ENCODE data around the gene GSTA5.
"Not testable (repeated sequence)": the region's sequence is repeated elsewhere in the genome, so short reads cannot be mapped to it uniquely, and the experiment has no call there.

GSTA5 gene

GRCh38 chr6:52801188-52801841 lies 39.3 kb downstream of the GSTA5 start:
- DNase-seq (ENCODE audit: low spot score in 2 of 2) (no peak), ATAC-seq (replicated peaks; ENCODE audit: extremely low read depth, poor library complexity, severe bottlenecking) (no peak)
- Mint-ChIP-seq H3K9me3 (no peaks in the 10 kb centered on the region), H3K36me3 (ENCODE audit: insufficient read depth) (no peaks in the 10 kb centered on the region), H3K27me3 (peaks cover 80% of the 10 kb centered on the region), H3K4me1 (no peaks in the 10 kb centered on the region), H3K4me3 (no peak overlapping the region), H3K27ac (ENCODE audit: low read depth) (no peak overlapping the region)

- peaks cover 74% of the 10 kb centered on the region for H3K27me3 Mint-ChIP-seq
- not testable (repeated sequence) for H3K4me1 Mint-ChIP-seq; H3K27ac Mint-ChIP-seq (ENCODE audit: low read depth); H3K4me3 Mint-ChIP-seq; ATAC-seq (replicated peaks; ENCODE audit: extremely low read depth, poor library complexity, severe bottlenecking); H3K36me3 Mint-ChIP-seq (ENCODE audit: insufficient read depth); DNase-seq (ENCODE audit: low spot score in 2 of 2); H3K9me3 Mint-ChIP-seq
These were observed 41.3 kb downstream of the GSTA5 start for GRCh38 chr6:52799272-52799671.

DNA sequence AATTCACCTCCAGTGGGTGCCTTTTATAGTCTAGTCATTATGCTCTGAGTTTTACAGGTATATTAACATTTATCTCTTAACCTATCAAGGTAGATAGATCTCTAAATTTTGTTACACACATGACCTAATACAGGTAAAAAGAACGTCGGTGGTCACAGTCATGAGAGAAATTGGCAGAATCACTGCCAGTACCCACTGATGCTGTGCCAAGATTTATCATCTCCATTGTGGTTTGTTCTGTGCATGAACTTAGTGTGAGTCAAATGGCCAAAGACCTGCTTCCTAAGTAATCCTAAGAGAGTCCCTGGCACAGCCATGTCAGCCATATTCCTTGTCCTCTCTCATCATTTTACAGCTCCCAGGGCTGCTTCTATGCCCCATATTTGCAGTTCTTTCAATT lies 46.2 kb downstream of the GSTA5 start:
- not testable (repeated sequence) for H3K27ac Mint-ChIP-seq (ENCODE audit: low read depth); H3K36me3 Mint-ChIP-seq (ENCODE audit: insufficient read depth); H3K9me3 Mint-ChIP-seq; ATAC-seq (replicated peaks; ENCODE audit: extremely low read depth, poor library complexity, severe bottlenecking); H3K4me3 Mint-ChIP-seq; H3K4me1 Mint-ChIP-seq; DNase-seq (ENCODE audit: low spot score in 2 of 2)
- peaks cover 57% of the 10 kb centered on the region for H3K27me3 Mint-ChIP-seq

DNA sequence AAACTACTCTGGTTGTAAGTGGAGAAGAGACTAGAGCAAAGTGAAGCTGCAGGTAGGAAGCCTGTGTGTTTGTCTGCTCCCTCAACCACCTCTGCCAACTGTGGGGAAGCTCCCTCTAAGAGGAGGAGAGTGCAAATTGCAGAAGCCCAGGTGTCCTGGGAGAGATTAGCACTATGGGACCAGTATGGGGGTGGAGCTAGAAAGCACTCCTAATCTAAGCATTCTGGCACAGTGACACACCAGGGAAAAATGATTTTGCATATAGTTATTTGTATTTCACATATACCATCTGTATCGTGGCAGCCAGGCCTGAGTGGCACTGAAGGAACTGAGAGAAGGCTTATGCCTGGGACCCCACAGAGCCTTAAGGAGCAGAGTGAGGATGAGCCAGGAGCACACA lies 49.8 kb downstream of the GSTA5 start:
- H3K4me3 Mint-ChIP-seq, result no peak overlapping the region
- no peaks in the 10 kb centered on the region for H3K4me1 Mint-ChIP-seq
- H3K9me3 Mint-ChIP-seq, result no peaks in the 10 kb centered on the region
- H3K27ac Mint-ChIP-seq (ENCODE audit: low read depth), result no peak overlapping the region
- ATAC-seq (replicated peaks; ENCODE audit: extremely low read depth, poor library complexity, severe bottlenecking) (no peak), DNase-seq (ENCODE audit: low spot score in 2 of 2) (no peak)
- H3K36me3 Mint-ChIP-seq (ENCODE audit: insufficient read depth), result no peaks in the 10 kb centered on the region
- peaks cover 55% of the 10 kb centered on the region for H3K27me3 Mint-ChIP-seq

DNA sequence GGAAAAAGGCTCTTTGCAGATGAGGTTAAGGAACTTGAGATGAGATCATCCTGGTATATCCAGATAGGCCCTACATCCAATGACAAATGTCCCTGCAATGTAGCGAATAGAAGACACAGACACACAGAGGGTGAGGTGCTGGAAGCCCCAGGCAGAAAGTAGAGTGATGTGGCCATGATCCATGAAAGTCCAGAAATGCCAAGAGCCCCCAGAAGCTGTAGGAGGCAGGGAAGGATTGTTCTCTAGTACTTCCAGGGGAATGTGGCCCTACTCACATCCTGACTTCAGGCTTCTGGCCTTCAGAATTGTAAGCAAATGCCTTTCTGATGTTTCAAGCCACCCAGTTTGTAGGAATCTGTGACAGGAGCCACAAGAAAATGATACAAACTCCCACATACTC lies 51.0 kb downstream of the GSTA5 start:
- DNase-seq (ENCODE audit: low spot score in 2 of 2); H3K4me1 Mint-ChIP-seq; H3K9me3 Mint-ChIP-seq; H3K4me3 Mint-ChIP-seq; H3K36me3 Mint-ChIP-seq (ENCODE audit: insufficient read depth); ATAC-seq (replicated peaks; ENCODE audit: extremely low read depth, poor library complexity, severe bottlenecking); H3K27ac Mint-ChIP-seq (ENCODE audit: low read depth): not testable (repeated sequence)
- H3K27me3 Mint-ChIP-seq, result peaks cover 50% of the 10 kb centered on the region

DNA sequence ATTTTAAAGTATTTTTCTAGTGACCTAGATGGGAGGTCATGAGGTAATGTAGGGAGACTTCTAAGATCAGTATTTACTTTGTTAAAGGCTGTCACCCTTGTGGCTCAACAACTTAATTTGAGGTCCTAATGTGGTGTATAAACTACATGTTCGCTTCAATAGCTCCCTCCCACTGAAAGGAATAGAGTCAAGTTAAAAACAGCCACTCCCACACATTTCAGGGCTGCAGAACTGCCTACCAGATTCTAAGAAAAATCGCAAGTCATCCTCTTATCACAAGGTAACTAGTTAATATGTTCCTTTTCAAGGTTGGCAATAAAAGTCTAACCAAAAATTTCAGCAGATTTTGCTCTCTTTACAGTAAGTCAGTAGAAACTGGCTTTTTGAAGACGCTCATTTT lies 52.1 kb downstream of the GSTA5 start:
- Mint-ChIP-seq H3K9me3 (no peaks in the 10 kb centered on the region), H3K27ac (ENCODE audit: low read depth) (no peak overlapping the region), H3K27me3 (peaks cover 45% of the 10 kb centered on the region), H3K36me3 (ENCODE audit: insufficient read depth) (no peaks in the 10 kb centered on the region), H3K4me3 (no peak overlapping the region), H3K4me1 (no peaks in the 10 kb centered on the region)
- ATAC-seq (replicated peaks; ENCODE audit: extremely low read depth, poor library complexity, severe bottlenecking), result no peak
- DNase-seq (ENCODE audit: low spot score in 2 of 2), result no peak

DNA sequence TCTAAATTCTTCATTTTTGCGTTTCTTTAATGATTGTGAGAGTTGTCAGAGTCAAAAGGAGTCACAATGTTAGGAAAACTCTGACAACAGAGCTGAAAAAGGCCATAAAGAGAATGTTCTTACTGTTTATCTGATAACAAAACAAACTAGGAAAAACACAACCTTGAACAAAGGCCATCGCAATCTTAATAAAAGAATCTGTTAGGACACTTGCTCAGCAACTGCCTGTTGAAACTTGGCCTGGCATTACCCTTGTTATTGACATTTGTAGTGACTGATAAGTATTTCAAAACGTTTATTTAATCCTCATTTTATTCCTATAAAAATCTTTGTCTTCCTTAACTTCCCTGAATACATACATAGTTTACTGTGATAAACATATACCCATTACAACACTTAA lies 52.7 kb downstream of the GSTA5 start:
- no peak overlapping the region for H3K27ac Mint-ChIP-seq (ENCODE audit: low read depth)
- no peaks in the 10 kb centered on the region for H3K4me1 Mint-ChIP-seq
- no peak for DNase-seq (ENCODE audit: low spot score in 2 of 2)
- H3K27me3 Mint-ChIP-seq, result peaks cover 39% of the 10 kb centered on the region
- H3K36me3 Mint-ChIP-seq (ENCODE audit: insufficient read depth), result no peaks in the 10 kb centered on the region
- H3K4me3 Mint-ChIP-seq, result no peak overlapping the region
- ATAC-seq (replicated peaks; ENCODE audit: extremely low read depth, poor library complexity, severe bottlenecking), result no peak
- H3K9me3 Mint-ChIP-seq, result no peaks in the 10 kb centered on the region

- Mint-ChIP-seq H3K9me3 (no peaks in the 10 kb centered on the region), H3K4me3 (no peak overlapping the region), H3K36me3 (ENCODE audit: insufficient read depth) (no peaks in the 10 kb centered on the region), H3K27ac (ENCODE audit: low read depth) (no peak overlapping the region), H3K27me3 (peaks cover 41% of the 10 kb centered on the region), H3K4me1 (no peaks in the 10 kb centered on the region)
- DNase-seq (ENCODE audit: low spot score in 2 of 2) (no peak), ATAC-seq (replicated peaks; ENCODE audit: extremely low read depth, poor library complexity, severe bottlenecking) (no peak)
These were observed 54.2 kb downstream of the GSTA5 start for GRCh38 chr6:52786249-52786956.

DNA sequence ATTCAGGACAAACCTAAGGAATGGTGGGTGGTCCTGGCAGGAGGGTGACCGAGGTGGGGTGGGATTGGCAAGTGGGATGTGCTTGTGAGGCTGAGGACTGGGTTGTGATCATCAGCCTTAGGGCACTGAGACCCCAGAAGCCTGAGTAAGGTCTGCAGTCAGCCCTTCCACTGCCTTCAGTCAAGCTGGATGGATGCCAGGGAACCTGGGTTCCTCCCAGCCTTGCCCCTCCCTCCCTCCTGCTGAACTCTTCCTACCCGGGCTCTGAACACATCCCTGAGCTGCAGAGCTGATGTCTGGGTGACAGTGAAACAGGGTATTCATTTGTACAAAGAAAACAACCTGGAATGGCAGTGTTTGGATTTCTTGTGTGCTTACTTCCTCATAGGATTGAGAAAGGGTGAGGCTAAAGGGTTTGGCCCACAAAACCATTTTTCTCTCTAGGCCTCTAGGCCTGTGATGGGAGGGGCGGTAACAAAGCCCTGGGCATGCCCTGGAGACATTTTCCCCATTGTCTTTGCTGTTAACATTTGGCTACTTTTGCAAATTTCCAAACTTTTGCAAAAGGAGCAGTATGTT lies 57.8 kb downstream of the GSTA5 start:
- not testable (repeated sequence) for H3K27ac Mint-ChIP-seq (ENCODE audit: low read depth); H3K9me3 Mint-ChIP-seq; H3K4me1 Mint-ChIP-seq; H3K36me3 Mint-ChIP-seq (ENCODE audit: insufficient read depth); DNase-seq (ENCODE audit: low spot score in 2 of 2); ATAC-seq (replicated peaks; ENCODE audit: extremely low read depth, poor library complexity, severe bottlenecking); H3K4me3 Mint-ChIP-seq
- peaks cover 50% of the 10 kb centered on the region for H3K27me3 Mint-ChIP-seq

DNA sequence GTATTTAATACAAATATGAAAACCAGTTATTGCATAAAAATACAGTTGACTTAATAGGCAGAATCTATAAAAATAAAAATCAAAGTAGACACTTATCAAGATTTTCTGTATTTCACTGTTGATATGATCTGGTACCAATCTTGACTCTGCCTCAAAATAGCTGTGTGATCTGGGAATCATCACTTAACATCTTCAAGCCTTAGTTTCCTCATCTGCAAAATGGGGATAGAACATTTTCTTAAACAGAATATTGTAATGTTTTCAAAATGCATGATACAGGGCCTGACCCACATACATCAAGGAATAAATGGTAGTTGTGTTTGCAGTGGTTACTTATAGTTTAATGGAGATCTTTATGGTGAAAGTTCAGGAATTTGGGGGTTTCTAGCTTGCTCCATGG lies 58.4 kb downstream of the GSTA5 start:
- H3K36me3 Mint-ChIP-seq (ENCODE audit: insufficient read depth); H3K27ac Mint-ChIP-seq (ENCODE audit: low read depth); H3K4me1 Mint-ChIP-seq; DNase-seq (ENCODE audit: low spot score in 2 of 2); H3K9me3 Mint-ChIP-seq; ATAC-seq (replicated peaks; ENCODE audit: extremely low read depth, poor library complexity, severe bottlenecking); H3K4me3 Mint-ChIP-seq: not testable (repeated sequence)
- H3K27me3 Mint-ChIP-seq, result peaks cover 50% of the 10 kb centered on the region
